Measurements from ENCODE around the gene EMILIN2. TPM values are rescaled to one million over a fixed set of nuclear protein-coding genes. Genes with fewer than 3 reads are reported as not detected.

Gene EMILIN2
- total RNA-seq, 2 experiments from 2014 or later, result 0.15 to 1.4 TPM

GRCh38 chr18:2869207-2869606 lies 22.4 kb downstream of the EMILIN2 start:
- CTCF ChIA-PET (ENCODE audit: unreplicated experiment), result no interaction called here
- Histone ChIP-seq H3K9me2 (ENCODE audit: insufficient read depth, low read length) (no peaks in the 10 kb centered on the region), H3K79me2 (ENCODE audit: insufficient read depth, low read depth, low read length) (no peaks in the 10 kb centered on the region), H3K9me3 (ENCODE audit: low read length) (no peaks in the 10 kb centered on the region), H2AFZ (ENCODE audit: low read length) (no peak overlapping the region), H3K27ac (ENCODE audit: low read depth, low read length, poor library complexity, severe bottlenecking) (no peak overlapping the region), H3K4me2 (ENCODE audit: low read length) (no peak overlapping the region), H3K4me1 (ENCODE audit: insufficient read depth, low read length, poor library complexity, severe bottlenecking) (no peaks in the 10 kb centered on the region), H4K20me1 (ENCODE audit: insufficient read depth, low read length) (no peaks in the 10 kb centered on the region), H3K36me3 (ENCODE audit: insufficient read depth, low read length) (no peaks in the 10 kb centered on the region), H3K4me3 (ENCODE audit: low read depth, low read length, poor library complexity, severe bottlenecking) (no peak overlapping the region)
- POLR2A ChIA-PET, result interaction anchor here (0.6 to 1.3 kb wide), 2 partner anchors 20 to 27 kb away, joined by 3 to 5 read pairs; no protein-coding TSS in a partner anchor
- TF ChIP-seq EZH2phosphoT487 (IDR thresholded peaks at IDR 0.05; ENCODE audit: borderline replicate concordance, low read depth, low read length), result no peak
- TF ChIP-seq CTCF (conservative IDR thresholded peaks at IDR 0.05; ENCODE audit: low read length), result no peak
- DNase-seq (ENCODE audit: low spot score), result no peak
- intact Hi-C loops (cut with micrococcal nuclease; ENCODE audit: unreplicated experiment), result no loop called here
- no TSS peak for BruUV-seq (replicated peaks)

- Histone ChIP-seq H3K79me2 (ENCODE audit: insufficient read depth, low read depth, low read length) (no peaks in the 10 kb centered on the region), H3K9me2 (ENCODE audit: insufficient read depth, low read length) (no peaks in the 10 kb centered on the region), H3K4me3 (ENCODE audit: low read depth, low read length, poor library complexity, severe bottlenecking) (no peak overlapping the region), H3K4me1 (ENCODE audit: insufficient read depth, low read length, poor library complexity, severe bottlenecking) (no peaks in the 10 kb centered on the region), H3K27ac (ENCODE audit: low read depth, low read length, poor library complexity, severe bottlenecking) (no peak overlapping the region), H4K20me1 (ENCODE audit: insufficient read depth, low read length) (no peaks in the 10 kb centered on the region), H2AFZ (ENCODE audit: low read length) (no peak overlapping the region), H3K36me3 (ENCODE audit: insufficient read depth, low read length) (no peaks in the 10 kb centered on the region), H3K4me2 (ENCODE audit: low read length) (no peak overlapping the region), H3K9me3 (ENCODE audit: low read length) (no peaks in the 10 kb centered on the region)
- BruUV-seq (replicated peaks), result no TSS peak
- CTCF ChIA-PET (ENCODE audit: unreplicated experiment), result no interaction called here
- intact Hi-C loops (cut with micrococcal nuclease; ENCODE audit: unreplicated experiment), result no loop called here
- POLR2A ChIA-PET, result no interaction called here
- TF ChIP-seq EZH2phosphoT487 (IDR thresholded peaks at IDR 0.05; ENCODE audit: borderline replicate concordance, low read depth, low read length) (no peak), CTCF (conservative IDR thresholded peaks at IDR 0.05; ENCODE audit: low read length) (no peak)
- no peak for DNase-seq (ENCODE audit: low spot score)
These were observed 24.4 kb downstream of the EMILIN2 start for GRCh38 chr18:2871111-2871720.

- TF ChIP-seq CTCF (conservative IDR thresholded peaks at IDR 0.05; ENCODE audit: low read length) (no peak), EZH2phosphoT487 (IDR thresholded peaks at IDR 0.05; ENCODE audit: borderline replicate concordance, low read depth, low read length) (no peak)
- Histone ChIP-seq H3K4me3 (ENCODE audit: low read depth, low read length, poor library complexity, severe bottlenecking) (no peak overlapping the region), H3K4me1 (ENCODE audit: insufficient read depth, low read length, poor library complexity, severe bottlenecking) (no peaks in the 10 kb centered on the region), H3K9me2 (ENCODE audit: insufficient read depth, low read length) (no peaks in the 10 kb centered on the region), H3K79me2 (ENCODE audit: insufficient read depth, low read depth, low read length) (no peaks in the 10 kb centered on the region), H3K27ac (ENCODE audit: low read depth, low read length, poor library complexity, severe bottlenecking) (no peak overlapping the region), H3K9me3 (ENCODE audit: low read length) (no peaks in the 10 kb centered on the region), H2AFZ (ENCODE audit: low read length) (no peak overlapping the region), H4K20me1 (ENCODE audit: insufficient read depth, low read length) (no peaks in the 10 kb centered on the region), H3K36me3 (ENCODE audit: insufficient read depth, low read length) (no peaks in the 10 kb centered on the region), H3K4me2 (ENCODE audit: low read length) (no peak overlapping the region)
- DNase-seq (ENCODE audit: low spot score), result no peak
- intact Hi-C loops (cut with micrococcal nuclease; ENCODE audit: unreplicated experiment), result no loop called here
- ChIA-PET CTCF (ENCODE audit: unreplicated experiment) (no interaction called here), POLR2A (interaction anchor here (0.6 kb wide), 1 partner anchor 27 kb away, joined by 4 read pairs; no protein-coding TSS in a partner anchor)
- no TSS peak for BruUV-seq (replicated peaks)
These were observed 25.3 kb downstream of the EMILIN2 start for GRCh38 chr18:2872095-2872494.
